Transverse colon (tissue), 4 donors: ENCODE measurements around the gene SCN4A. TPM values are rescaled to one million over a fixed set of nuclear protein-coding genes. Genes with fewer than 3 reads are reported as not detected.
"Not testable (repeated sequence)": the region's sequence is repeated elsewhere in the genome, so short reads cannot be mapped to it uniquely, and the experiment has no call there.

Experiments
- DNase-seq: peaks from one replicate; pipeline ENCODE4 v3.0.0-alpha.2; 2019
- H3K27ac ChIP-seq, 4 donors: fragments of 200-600 bp; sonication (generic); 2 replicates each; pipeline ENCODE4 v1.5.1; 2016 to 2018; ENCODE audit warnings: inconsistent platforms in 4 of 4
- H3K27me3 ChIP-seq: fragments of 200-600 bp; sonication (generic); 2 replicates; pipeline ENCODE4 v1.5.1; 2017; ENCODE audit warnings: inconsistent platforms
- H3K36me3 ChIP-seq, 4 donors: fragments of 200-600 bp; sonication (generic); 2 replicates each; pipeline ENCODE4 v1.5.1; 2017 to 2019; ENCODE audit warnings: inconsistent platforms in 4 of 4
- H3K4me1 ChIP-seq, 4 donors: fragments of 200-600 bp; sonication (generic); 2 replicates each; pipeline ENCODE4 v1.5.1; 2017 to 2020; ENCODE audit warnings: inconsistent platforms in 4 of 4
- H3K4me3 ChIP-seq, 4 donors: fragments of 200-600 bp; sonication (generic); 1 replicate in 1 of 4; 2 replicates in 3 of 4; pipeline versions ENCODE4 v1.5.1 to v1.6.1; 2017 to 2019; ENCODE audit warnings: inconsistent platforms in 4 of 4
- H3K9me3 ChIP-seq, 2 donors: fragments of 200-600 bp; sonication (generic); 2 replicates each; pipeline ENCODE4 v1.5.1; 2017 to 2019; ENCODE audit warnings: inconsistent platforms in 2 of 2
- WGBS, 2 donors: methylation state at CpG; one replicate each; pipeline ENCODE4 v1.1.5; 2018; ENCODE audit warnings: low coverage in 1 of 2; 5-methylcytosine and 5-hydroxymethylcytosine counted together
- in situ Hi-C, 4 donors: fragments of 200-750 bp; cut with MboI; loops; one replicate each; pipeline versions ENCODE4 v1.15.0 to v1.15.1; 2017; ENCODE audit warnings: low sequenced_read_pairs in 3 of 4, low pct_ligation_motif_present in 1 of 4, low pct_unique_long_range_greater_than_20kb in 1 of 4
- intact Hi-C: fragments of 100-400 bp; cut with DNase I; formaldehyde crosslinking; loops from one replicate; pipeline ENCODE4 v1.15.1; 2023; ENCODE audit warnings: low total_unique reads
- small RNA-seq, 4 donors: library from RNA; depleted of rRNA; stranded (forward); fragments of <200 nt; gene quantifications; one replicate each; pipeline ENCODE3, GENCODE V24; 2016
- total RNA-seq, 4 donors: library from RNA; depleted of rRNA; stranded (reverse); fragments of >200 nt; gene quantifications; one replicate each; pipeline ENCODE4 v1.1.0, GENCODE V29; 2016
- TF ChIP-seq, protein P1 (sequence below), 5 experiments: fragments of 200-600 bp in 3 of 5; fragments of 450-650 bp in 2 of 5; sonication (generic) in 3 of 5; IDR thresholded peaks; 1 replicate in 2 of 5; 2 replicates in 3 of 5; pipeline ENCODE4 v1.5.1; 2016 to 2017; ENCODE audit warnings: antibody characterized with exemption in 5 of 5, inconsistent platforms in 3 of 5, mild to moderate bottlenecking in 2 of 5, moderate library complexity in 1 of 5

The SCN4A gene
- total RNA-seq, 4 donors from 2014 or later, result 0.14 to 0.48 (median 0.20) TPM; not detected in 1

DNA sequence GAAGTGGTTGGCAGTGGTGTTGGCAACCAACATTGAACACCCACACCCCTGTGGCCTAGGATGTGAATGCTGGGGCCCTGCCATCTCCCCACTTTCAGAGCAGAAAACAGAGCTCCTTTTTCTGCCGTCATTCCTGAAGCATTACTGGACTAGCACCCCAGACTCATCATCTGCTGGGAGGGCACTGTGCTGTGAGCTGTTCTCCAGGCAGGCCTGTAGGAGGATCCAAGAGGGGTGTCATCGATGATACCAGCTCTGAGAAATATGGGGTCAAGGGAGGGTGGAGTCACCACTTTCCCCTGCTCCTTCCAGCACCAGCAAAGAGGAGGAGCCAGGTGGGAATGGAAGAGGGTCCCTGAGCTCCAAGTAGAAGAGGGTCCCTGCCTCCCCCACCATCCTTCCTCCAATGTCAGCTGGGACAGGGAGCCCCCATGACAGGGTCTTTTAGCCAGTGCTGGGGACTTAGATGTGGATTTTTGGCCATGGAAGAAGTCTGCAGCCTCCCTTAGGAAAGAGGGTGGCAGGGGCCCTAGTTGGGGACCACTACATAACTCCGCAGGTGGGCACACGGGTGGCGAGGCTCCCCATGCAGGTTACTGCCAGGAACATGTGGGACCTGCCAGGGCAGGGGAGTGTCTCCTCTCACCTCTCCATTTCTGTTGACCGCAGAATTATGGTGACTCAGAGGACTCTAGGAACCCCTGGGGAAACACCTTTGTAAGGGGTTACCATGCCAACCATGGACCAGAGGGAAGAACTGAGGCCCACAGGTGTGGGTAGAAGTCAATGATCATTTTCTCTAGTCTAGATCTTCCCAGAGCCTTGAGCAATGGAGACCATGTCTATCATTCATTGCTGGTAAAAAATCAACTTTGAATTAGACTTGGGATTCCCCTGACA lies 73.6 kb downstream of the SCN4A start:
- intact Hi-C loops, in situ Hi-C loops, H3K4me1 ChIP-seq, H3K27me3 ChIP-seq, H3K27ac ChIP-seq, H3K36me3 ChIP-seq, H3K9me3 ChIP-seq, DNase-seq, H3K4me3 ChIP-seq: not testable (repeated sequence)
- WGBS, 2 donors, result 60 to 93% methylated on average over 1 to 6 of the region's 6 CpGs

DNA sequence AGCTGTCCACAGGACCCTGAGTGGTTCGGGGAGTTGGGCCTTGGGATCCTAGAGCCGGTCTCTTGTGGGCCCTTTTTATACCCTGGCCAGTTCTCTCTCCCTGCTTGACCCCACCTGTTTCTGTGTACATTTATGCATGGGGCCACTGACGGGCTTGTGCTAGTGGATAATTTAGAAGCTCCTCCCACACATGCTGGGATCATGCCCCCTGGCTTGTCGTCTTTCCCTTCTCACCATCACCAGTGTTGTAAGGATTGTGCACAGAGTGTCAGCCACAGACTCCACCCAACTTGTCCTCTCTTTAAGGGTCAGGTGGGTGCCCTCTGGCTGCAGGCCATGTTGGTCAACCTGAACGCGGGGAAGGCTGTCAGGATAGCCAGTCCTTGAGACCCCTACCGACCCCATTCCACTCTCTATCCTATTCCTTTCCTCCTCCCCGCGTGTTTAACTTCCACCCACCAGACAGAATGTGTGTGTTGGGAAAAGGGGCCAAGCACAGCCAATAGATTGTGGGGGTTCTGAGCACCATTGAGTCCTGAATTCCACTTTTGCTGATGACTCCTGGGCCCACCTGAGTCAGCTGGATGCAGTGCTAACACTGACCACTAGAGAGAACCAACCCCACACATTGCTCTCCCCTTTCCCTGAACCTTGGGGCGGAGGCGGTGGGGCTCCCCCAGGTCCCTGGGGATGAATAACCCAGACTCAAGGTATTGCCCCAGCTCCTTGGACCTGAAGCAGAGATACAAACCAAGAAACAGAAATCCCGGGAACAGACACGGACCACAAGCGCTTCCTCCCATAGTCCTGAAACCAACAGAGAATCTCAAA lies 76.0 kb downstream of the SCN4A start, which contains the start of gene CSH1:
CSH1 (minus strand) TSS at position 51 of the 831 bp plus-strand sequence. CDS start 63 bp downstream, outside the sequence.
- H3K9me3 ChIP-seq, H3K4me3 ChIP-seq, intact Hi-C loops, H3K27ac ChIP-seq, DNase-seq, H3K4me1 ChIP-seq, H3K36me3 ChIP-seq, H3K27me3 ChIP-seq, in situ Hi-C loops: not testable (repeated sequence)
- WGBS, 2 donors, result 91% methylated on average over 10 of the region's 14 CpGs; no CpG with 5 or more reads in 1 of the 2 donors

DNA sequence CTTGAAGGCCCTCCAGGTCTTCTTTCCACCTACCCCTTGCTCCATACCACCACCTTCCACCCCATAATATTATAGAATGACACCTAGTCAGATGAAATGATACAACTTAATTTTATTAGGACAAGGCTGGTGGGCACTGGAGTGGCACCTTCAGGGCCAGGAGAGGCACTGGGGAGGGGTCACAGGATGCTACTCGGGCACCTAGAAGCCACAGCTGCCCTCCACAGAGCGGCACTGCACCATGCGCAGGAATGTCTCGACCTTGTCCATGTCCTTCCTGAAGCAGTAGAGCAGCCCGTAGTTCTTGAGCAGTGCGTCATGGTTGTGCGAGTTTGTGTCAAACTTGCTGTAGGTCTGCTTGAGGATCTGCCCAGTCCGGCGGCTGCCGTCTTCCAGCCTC lies 77.9 kb downstream of the SCN4A start:
- H3K27ac ChIP-seq, H3K4me1 ChIP-seq, in situ Hi-C loops, intact Hi-C loops, H3K9me3 ChIP-seq, H3K4me3 ChIP-seq, H3K27me3 ChIP-seq, DNase-seq, H3K36me3 ChIP-seq: not testable (repeated sequence)
- WGBS, 2 donors, result 95% methylated on average over 10 of the region's 10 CpGs; no CpG with 5 or more reads in 1 of the 2 donors

DNA sequence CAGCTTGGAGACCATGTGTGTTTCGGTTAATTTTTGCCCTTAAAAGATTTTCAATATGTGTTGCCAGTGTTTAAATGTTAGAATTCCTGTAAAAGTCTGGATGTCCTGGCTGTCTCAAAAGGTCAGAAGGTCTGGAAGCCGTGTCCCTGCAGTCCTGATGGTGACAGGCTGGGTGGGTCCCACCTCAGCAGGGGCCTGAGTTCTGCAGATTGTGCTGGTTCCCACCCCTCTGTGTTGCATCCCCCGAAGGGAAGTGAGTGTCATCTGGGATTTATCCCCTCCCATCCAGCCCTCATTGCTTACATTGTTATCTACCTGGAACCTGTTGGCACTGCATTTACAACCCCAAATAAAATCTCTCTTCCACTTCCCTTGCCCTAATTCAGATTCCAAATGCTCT lies 78.7 kb downstream of the SCN4A start:
- H3K27ac ChIP-seq, H3K27me3 ChIP-seq, DNase-seq, in situ Hi-C loops, H3K4me3 ChIP-seq, intact Hi-C loops, H3K36me3 ChIP-seq, H3K9me3 ChIP-seq, H3K4me1 ChIP-seq: not testable (repeated sequence)
- WGBS, 2 donors, result 63% methylated on average over 2 of the region's 3 CpGs; no CpG with 5 or more reads in 1 of the 2 donors

DNA sequence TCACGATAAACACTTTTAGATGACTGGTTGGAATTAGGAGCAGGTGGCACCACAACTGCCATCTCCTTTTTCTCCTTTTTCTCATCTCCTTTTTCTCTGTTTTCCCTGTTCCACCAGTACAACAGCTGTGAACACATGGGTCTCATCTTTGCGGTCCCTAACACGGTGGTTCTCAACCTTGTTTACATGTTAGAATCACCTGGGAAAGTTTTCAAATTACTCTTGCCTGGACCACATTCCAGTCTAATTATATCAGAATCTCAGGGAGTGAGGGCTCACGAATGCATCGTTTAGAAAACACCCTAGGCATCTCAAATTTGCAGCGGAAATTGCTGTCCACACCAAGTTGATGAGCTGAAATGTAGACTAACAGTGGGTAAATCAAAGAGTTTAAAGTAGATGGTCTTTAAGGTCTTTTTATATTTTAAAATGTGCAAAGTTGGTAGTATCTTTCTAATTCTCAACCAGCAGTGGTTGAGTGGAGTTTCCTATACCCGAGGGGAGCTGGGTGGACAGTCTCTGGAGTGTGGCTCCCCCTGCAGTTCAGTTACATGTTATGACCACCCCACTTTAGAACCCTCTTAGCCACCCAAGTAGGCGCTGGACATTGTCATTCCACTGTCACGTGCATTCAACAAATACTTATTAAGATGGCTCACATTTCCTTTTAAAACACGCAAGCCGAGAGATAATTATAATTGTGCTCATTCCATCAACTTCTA lies 80.2 kb downstream of the SCN4A start:
- DNase-seq, H3K9me3 ChIP-seq, H3K4me1 ChIP-seq, in situ Hi-C loops, H3K27me3 ChIP-seq, H3K36me3 ChIP-seq, intact Hi-C loops, H3K27ac ChIP-seq, H3K4me3 ChIP-seq: not testable (repeated sequence)
- WGBS, 2 donors, result 67 to 76% methylated on average over 9 to 11 of the region's 11 CpGs

DNA sequence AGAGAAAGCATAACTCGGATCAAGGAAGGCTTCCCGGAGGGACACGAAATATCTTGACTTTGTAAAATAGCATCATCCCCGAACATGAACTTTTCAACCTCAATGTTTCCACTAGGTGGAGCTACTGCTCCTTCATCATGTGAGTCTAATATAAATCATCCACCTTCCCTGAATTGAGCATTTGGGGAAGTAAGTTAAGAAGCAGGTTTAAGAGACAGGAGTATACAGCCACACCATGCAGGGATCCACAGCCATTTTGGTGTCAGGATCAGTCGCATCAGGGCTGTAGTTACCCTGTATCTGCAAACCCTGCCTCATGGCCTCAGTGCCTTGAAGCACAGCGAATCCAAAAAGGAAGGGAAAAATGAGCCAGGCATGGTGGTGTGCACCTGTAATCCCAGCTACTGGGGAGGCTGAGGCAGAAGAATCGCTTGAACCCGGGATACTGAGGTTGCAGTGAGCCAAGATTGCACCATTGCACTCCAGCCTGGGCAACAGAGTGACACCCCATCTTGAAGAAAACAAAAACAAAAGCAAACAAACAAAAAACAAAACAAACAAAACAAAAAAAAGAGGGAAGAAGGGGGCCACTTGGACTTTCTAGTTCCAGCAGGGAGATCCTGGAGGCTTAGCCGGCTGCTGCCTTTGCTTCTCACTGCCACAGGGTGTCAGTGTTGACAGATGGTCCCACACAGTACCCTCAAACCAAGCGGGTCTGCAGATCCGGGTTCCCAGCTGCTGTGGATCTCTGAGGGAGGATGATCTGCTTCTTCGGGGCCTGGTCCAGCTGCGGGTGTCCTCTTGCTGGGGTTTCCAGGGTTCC lies 83.5 kb downstream of the SCN4A start:
- H3K27ac ChIP-seq, intact Hi-C loops, H3K9me3 ChIP-seq, H3K27me3 ChIP-seq, H3K36me3 ChIP-seq, H3K4me3 ChIP-seq, in situ Hi-C loops, DNase-seq, H3K4me1 ChIP-seq: not testable (repeated sequence)
- TF ChIP-seq, protein P1, sequence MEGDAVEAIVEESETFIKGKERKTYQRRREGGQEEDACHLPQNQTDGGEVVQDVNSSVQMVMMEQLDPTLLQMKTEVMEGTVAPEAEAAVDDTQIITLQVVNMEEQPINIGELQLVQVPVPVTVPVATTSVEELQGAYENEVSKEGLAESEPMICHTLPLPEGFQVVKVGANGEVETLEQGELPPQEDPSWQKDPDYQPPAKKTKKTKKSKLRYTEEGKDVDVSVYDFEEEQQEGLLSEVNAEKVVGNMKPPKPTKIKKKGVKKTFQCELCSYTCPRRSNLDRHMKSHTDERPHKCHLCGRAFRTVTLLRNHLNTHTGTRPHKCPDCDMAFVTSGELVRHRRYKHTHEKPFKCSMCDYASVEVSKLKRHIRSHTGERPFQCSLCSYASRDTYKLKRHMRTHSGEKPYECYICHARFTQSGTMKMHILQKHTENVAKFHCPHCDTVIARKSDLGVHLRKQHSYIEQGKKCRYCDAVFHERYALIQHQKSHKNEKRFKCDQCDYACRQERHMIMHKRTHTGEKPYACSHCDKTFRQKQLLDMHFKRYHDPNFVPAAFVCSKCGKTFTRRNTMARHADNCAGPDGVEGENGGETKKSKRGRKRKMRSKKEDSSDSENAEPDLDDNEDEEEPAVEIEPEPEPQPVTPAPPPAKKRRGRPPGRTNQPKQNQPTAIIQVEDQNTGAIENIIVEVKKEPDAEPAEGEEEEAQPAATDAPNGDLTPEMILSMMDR (IDR thresholded peaks at IDR 0.05), result peak; percentile 17 to 43 (median 32)
- WGBS, 2 donors, result 19 to 20% methylated on average over 3 to 11 of the region's 13 CpGs

Small RNAs within 50 kb of the gene (small RNA-seq; reads per million reads assigned to genes)
- gene AC127029.1, result 0 reads per million in 4 donors
- gene GH1, result 0 reads per million in 4 donors

Other genes starting within 250 kb of the SCN4A start
- 10 to 100 TPM; 23.1 to 37.8 (median 33.8) TPM for gene STRADA, start 231.1 kb downstream of the SCN4A start, total RNA-seq
- gene CCDC47, start 199.3 kb downstream of the SCN4A start, total RNA-seq, result 100 to 1,000 TPM in 3 of 4 donors, 10 to 100 TPM in 1; 78.2 to 129 (median 101) TPM
- gene DDX42, start 198.7 kb downstream of the SCN4A start, total RNA-seq, result 100 to 1,000 TPM in 2 of 4 donors, 10 to 100 TPM in 2; 71.8 to 129 (median 99.4) TPM
- 100 to 1,000 TPM in 1 of 4 donors, 10 to 100 TPM in 3; 63.2 to 131 (median 77.9) TPM for gene PSMC5, start 145.5 kb downstream of the SCN4A start, total RNA-seq
- 10 to 100 TPM; 17.7 to 45.9 (median 34.6) TPM for gene FTSJ3, start 145.3 kb downstream of the SCN4A start, total RNA-seq
- 100 to 1,000 TPM in 3 of 4 donors, 10 to 100 TPM in 1; 99.0 to 130 (median 109) TPM for gene SMARCD2, start 130.2 kb downstream of the SCN4A start, total RNA-seq
- gene CSH2, start 99.2 kb downstream of the SCN4A start, total RNA-seq, result not detected
- gene GH2, start 91.0 kb downstream of the SCN4A start, total RNA-seq, result not detected
- gene CSH1, start 76.3 kb downstream of the SCN4A start, total RNA-seq, result not detected
- gene CSHL1, start 61.7 kb downstream of the SCN4A start, total RNA-seq, result not detected
- gene GH1, start 54.1 kb downstream of the SCN4A start, total RNA-seq, result not detected
- gene CD79B, start 40.6 kb downstream of the SCN4A start, total RNA-seq, result 10 to 100 TPM in 2 of 4 donors, under 1 TPM in 1, not detected in 1; 0.68 to 38.9 (median 20.0) TPM
- gene PRR29, start 25.4 kb upstream of the SCN4A start, total RNA-seq, result not detected
- gene ICAM2, start 47.7 kb upstream of the SCN4A start, total RNA-seq, result 10 to 100 TPM in 1 of 4 donors, 1 to 10 TPM in 2, not detected in 1; 6.4 to 24.3 (median 9.3) TPM
- gene ERN1, start 157.2 kb upstream of the SCN4A start, total RNA-seq, result 10 to 100 TPM in 3 of 4 donors, 1 to 10 TPM in 1; 7.8 to 29.2 (median 12.8) TPM